Chondrocyte (in vitro differentiated cells): Measurements from ENCODE around the gene SLC12A3. TPM values are rescaled to one million over a fixed set of nuclear protein-coding genes. Genes with fewer than 3 reads are reported as not detected.
A peak's percentile ranks its signal among the peaks of the same experiment; 100 is the strongest.

Experiments
- DNase-seq: peaks from one replicate; pipeline ENCODE4 v3.0.0; 2021; ENCODE audit warnings: mixed read lengths, low spot score
- H3K27ac Mint-ChIP-seq: one replicate; pipeline ENCODE4 v1.8.0; 2021; ENCODE audit warnings: mild to moderate bottlenecking, moderate library complexity, mixed read lengths; ENCODE audit not compliant: unreplicated experiment
- H3K27me3 Mint-ChIP-seq: 2 replicates; pipeline ENCODE4 v1.8.0; 2021; ENCODE audit warnings: low read depth, mixed read lengths
- H3K36me3 Mint-ChIP-seq: 2 replicates; pipeline ENCODE4 v1.8.0; 2021; ENCODE audit warnings: low read depth, mixed read lengths
- H3K4me1 Mint-ChIP-seq: 2 replicates; pipeline ENCODE4 v1.8.0; 2021; ENCODE audit warnings: low read depth, mild to moderate bottlenecking, mixed read lengths
- H3K4me3 Mint-ChIP-seq: one replicate; pipeline ENCODE4 v1.8.0; 2021; ENCODE audit warnings: mild to moderate bottlenecking, moderate library complexity, mixed read lengths; ENCODE audit not compliant: unreplicated experiment
- H3K9me3 Mint-ChIP-seq: 2 replicates; pipeline ENCODE4 v1.8.0; 2021; ENCODE audit warnings: low read depth, mixed read lengths
- CTCF ChIP-seq: fragments of 200-600 bp; sonication (generic); IDR thresholded peaks from 2 replicates; pipeline ENCODE4 v1.5.0; 2021; ENCODE audit warnings: antibody characterized with exemption, mild to moderate bottlenecking, moderate library complexity
- total RNA-seq: library from RNA; stranded (reverse); gene quantifications from 3 replicates; pipeline ENCODE4 v1.2.1, GENCODE V29; 2021

Gene SLC12A3
- total RNA-seq, 1 donor from 2014 or later = not detected

GRCh38 chr16:56823081-56823733 is 41.8 kb upstream of the SLC12A3 start:
- Mint-ChIP-seq H3K9me3 (no peaks in the 10 kb centered on the region), H3K27ac (no peak overlapping the region), H3K27me3 (no peaks in the 10 kb centered on the region), H3K36me3 (peaks cover 11% of the 10 kb centered on the region), H3K4me3 (no peak overlapping the region), H3K4me1 (peaks cover 24% of the 10 kb centered on the region)
- no peak for DNase-seq
- no peak for TF ChIP-seq CTCF

GRCh38 chr16:56824331-56824730 is 40.7 kb upstream of the SLC12A3 start:
- peak overlapping the region; percentile 74 for H3K27ac Mint-ChIP-seq
- no peak for DNase-seq
- no peaks in the 10 kb centered on the region for H3K27me3 Mint-ChIP-seq
- peak; percentile 62 for TF ChIP-seq CTCF
- H3K4me3 Mint-ChIP-seq = no peak overlapping the region
- peaks cover 34% of the 10 kb centered on the region for H3K4me1 Mint-ChIP-seq
- H3K36me3 Mint-ChIP-seq = peaks cover 10% of the 10 kb centered on the region
- H3K9me3 Mint-ChIP-seq = no peaks in the 10 kb centered on the region

- peak overlapping the region; percentile 74 for H3K27ac Mint-ChIP-seq
- DNase-seq = no peak
- no peaks in the 10 kb centered on the region for H3K27me3 Mint-ChIP-seq
- TF ChIP-seq CTCF = no peak
- no peaks in the 10 kb centered on the region for H3K9me3 Mint-ChIP-seq
- peaks cover 38% of the 10 kb centered on the region for H3K4me1 Mint-ChIP-seq
- H3K4me3 Mint-ChIP-seq = no peak overlapping the region
- peaks cover 7% of the 10 kb centered on the region for H3K36me3 Mint-ChIP-seq
Measured at GRCh38 chr16:56824804-56825203, 40.2 kb upstream of the SLC12A3 start.

DNA sequence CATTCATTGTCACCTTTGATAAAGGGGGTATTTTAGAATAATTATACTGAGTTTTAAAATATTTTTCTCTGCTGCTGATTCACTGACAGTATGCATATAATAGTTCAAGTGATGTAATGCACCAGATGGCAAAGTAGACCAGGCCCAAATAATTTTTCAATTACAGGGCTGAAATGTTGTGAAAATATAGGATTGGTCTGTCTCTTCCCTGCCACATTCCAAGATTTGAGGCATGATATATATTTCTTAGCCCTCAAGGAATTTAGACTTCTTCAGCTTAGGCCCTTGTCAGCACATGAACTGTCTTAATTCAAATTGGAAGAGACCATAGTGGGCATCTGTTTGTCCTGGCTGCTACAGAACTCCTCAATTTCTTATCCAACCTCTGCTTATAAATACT is 39.2 kb upstream of the SLC12A3 start:
- Mint-ChIP-seq H3K36me3 (peaks cover 5% of the 10 kb centered on the region), H3K9me3 (no peaks in the 10 kb centered on the region), H3K4me3 (no peak overlapping the region), H3K4me1 (peaks cover 49% of the 10 kb centered on the region), H3K27ac (peak overlapping the region; percentile 74), H3K27me3 (no peaks in the 10 kb centered on the region)
- no peak for TF ChIP-seq CTCF
- no peak for DNase-seq

DNA sequence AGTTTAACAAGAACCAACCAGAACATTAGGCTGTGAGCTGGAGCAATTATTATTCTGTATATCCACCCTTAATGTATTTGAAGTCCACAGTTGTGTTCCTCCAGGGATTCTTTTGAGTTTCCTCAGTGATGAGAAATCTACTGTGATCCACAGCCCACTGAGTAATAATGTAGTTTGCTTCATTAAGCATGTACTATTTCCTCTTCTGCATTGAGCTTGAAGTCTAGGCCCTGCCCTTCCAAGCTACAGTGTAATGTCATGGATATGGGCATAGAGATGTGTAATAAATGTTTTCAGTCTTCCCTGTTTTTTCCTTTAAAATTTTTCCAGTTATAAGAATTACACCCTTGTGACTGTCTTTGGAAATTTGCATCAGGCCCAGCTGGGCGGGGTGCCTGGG is 36.4 kb upstream of the SLC12A3 start:
- no peak overlapping the region for H3K27ac Mint-ChIP-seq
- TF ChIP-seq CTCF = no peak
- peaks cover 76% of the 10 kb centered on the region for H3K4me1 Mint-ChIP-seq
- DNase-seq = no peak
- no peak overlapping the region for H3K4me3 Mint-ChIP-seq
- H3K27me3 Mint-ChIP-seq = no peaks in the 10 kb centered on the region
- H3K36me3 Mint-ChIP-seq = peaks cover 9% of the 10 kb centered on the region
- no peaks in the 10 kb centered on the region for H3K9me3 Mint-ChIP-seq
